Stimulated activated CD4-positive, alpha-beta T cell treated with anti-CD3 and anti-CD28 coated beads, Interleukin-15, amount 100 ng/mL, for 48 hours (primary cell): ENCODE results near the gene CHIC2.
"Not testable (repeated sequence)": the region's sequence is repeated elsewhere in the genome, so short reads cannot be mapped to it uniquely, and the experiment has no call there.

ENCODE experiments used
- DNase-seq, 2 donors: peaks; one replicate each; pipeline ENCODE4 v3.0.0-alpha.2; 2020; ENCODE audit warnings: low read depth in 2 of 2

Gene CHIC2

GRCh38 chr4:54064317-54065111, at the start of gene CHIC2:
Gene CHIC2, minus strand, starts transcription at chr4:54064605. Its CDS starts 305 bp downstream, at chr4:54064300.
- peak; percentile 89 to 94 for DNase-seq

- DNase-seq: not testable (repeated sequence)
Measured at GRCh38 chr4:54113206-54113605, 48.8 kb upstream of the CHIC2 start.

GRCh38 chr4:54110019-54110416, 45.6 kb upstream of the CHIC2 start:
- no peak for DNase-seq

- DNase-seq: no peak
Measured at GRCh38 chr4:54109241-54110018, 45.0 kb upstream of the CHIC2 start.

GRCh38 chr4:54107951-54108748, 43.7 kb upstream of the CHIC2 start:
- no peak for DNase-seq

GRCh38 chr4:54104907-54105306, 40.5 kb upstream of the CHIC2 start:
- no peak for DNase-seq

- DNase-seq: no peak
Measured at GRCh38 chr4:54103190-54103574, 38.8 kb upstream of the CHIC2 start.

- no peak for DNase-seq
Measured at GRCh38 chr4:54102531-54103106, 38.2 kb upstream of the CHIC2 start.

GRCh38 chr4:54101190-54102041, 37.0 kb upstream of the CHIC2 start:
- DNase-seq: no peak

GRCh38 chr4:54100595-54101189, 36.3 kb upstream of the CHIC2 start:
- no peak for DNase-seq

- DNase-seq: no peak
Measured at GRCh38 chr4:54099748-54100574, 35.6 kb upstream of the CHIC2 start, which contains the start of gene GSX2. Gene GSX2, plus strand, starts transcription at chr4:54100163. Its CDS starts 182 bp downstream, at chr4:54100345.

GRCh38 chr4:54099287-54099747, 34.9 kb upstream of the CHIC2 start:
- no peak for DNase-seq

- no peak for DNase-seq
Measured at GRCh38 chr4:54098375-54098774, 34.0 kb upstream of the CHIC2 start.

- no peak for DNase-seq
Measured at GRCh38 chr4:54097152-54097551, 32.7 kb upstream of the CHIC2 start.

GRCh38 chr4:54096295-54096962, 32.0 kb upstream of the CHIC2 start:
- no peak for DNase-seq

- no peak for DNase-seq
Measured at GRCh38 chr4:54095110-54095825, 30.9 kb upstream of the CHIC2 start.

- no peak for DNase-seq
Measured at GRCh38 chr4:54094451-54094850, 30.0 kb upstream of the CHIC2 start.
